Measurements from ENCODE around the gene CYP26A1.

GRCh38 chr10:93074597-93075368, 1.1 kb downstream of the CYP26A1 start:
- TF ChIP-seq CTCF (IDR thresholded peaks at IDR 0.05) (no peak), EP300 (IDR thresholded peaks at IDR 0.05) (no peak), POLR2A (IDR thresholded peaks at IDR 0.05) (no peak)

Data from tibial nerve (tissue), 4 donors.